Stimulated activated CD8-positive, alpha-beta memory T cell treated with anti-CD3 and anti-CD28 coated beads, Interleukin-4, amount 100 ng/mL, for 48 hours (primary cell): ENCODE measurements around the gene P3H1.
"Not testable (repeated sequence)": the region's sequence is repeated elsewhere in the genome, so short reads cannot be mapped to it uniquely, and the experiment has no call there.

Experiments
- DNase-seq: peaks from one replicate; pipeline ENCODE4 v3.0.0-alpha.2; 2020

Gene P3H1

DNA sequence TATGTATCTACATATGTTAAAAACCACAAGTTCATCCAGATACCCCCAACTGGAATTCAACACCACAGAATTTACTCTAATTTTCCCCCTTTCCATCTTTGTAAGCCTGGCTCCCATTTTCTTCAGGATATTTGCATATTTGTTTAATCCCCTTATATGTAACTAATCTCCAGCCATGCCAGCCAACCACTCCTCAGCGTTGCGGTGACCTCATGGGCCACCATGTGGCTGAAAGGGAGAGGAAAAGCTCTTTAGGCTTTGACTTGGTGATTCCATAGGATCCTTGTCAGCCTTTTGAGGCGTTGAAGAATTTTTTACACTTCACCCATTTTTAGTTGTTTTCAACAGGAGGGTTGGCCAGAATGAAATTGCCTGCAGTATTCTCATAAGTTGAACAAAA, 36.8 kb downstream of the P3H1 start:
- DNase-seq = peak; percentile 22

GRCh38 chr1:42725820-42726219, 41.0 kb downstream of the P3H1 start:
- peak; percentile 8 for DNase-seq

GRCh38 chr1:42723511-42723910, 43.3 kb downstream of the P3H1 start:
- DNase-seq = peak; percentile 24

GRCh38 chr1:42722403-42722802, 44.4 kb downstream of the P3H1 start:
- DNase-seq = not testable (repeated sequence)

DNA sequence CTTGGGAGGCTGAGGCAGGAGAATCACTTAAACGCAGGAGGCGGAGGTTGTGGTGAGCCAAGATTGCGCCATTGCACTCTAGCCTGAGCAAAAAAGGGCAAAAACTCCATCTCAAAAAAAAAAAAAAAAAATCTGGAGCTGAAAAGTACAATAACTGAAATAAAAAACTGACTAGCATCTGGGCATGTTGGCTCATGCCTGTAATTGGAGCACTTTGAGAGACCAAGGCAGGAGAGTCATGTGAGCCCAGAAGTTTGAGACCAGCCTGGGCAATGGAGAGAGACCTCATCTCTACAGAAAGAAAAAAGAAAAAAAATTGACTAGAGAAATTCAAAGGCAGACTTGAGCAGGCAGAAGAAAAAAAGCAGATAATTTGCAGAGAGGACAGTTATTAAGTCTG, 44.9 kb downstream of the P3H1 start:
- DNase-seq = no peak

DNA sequence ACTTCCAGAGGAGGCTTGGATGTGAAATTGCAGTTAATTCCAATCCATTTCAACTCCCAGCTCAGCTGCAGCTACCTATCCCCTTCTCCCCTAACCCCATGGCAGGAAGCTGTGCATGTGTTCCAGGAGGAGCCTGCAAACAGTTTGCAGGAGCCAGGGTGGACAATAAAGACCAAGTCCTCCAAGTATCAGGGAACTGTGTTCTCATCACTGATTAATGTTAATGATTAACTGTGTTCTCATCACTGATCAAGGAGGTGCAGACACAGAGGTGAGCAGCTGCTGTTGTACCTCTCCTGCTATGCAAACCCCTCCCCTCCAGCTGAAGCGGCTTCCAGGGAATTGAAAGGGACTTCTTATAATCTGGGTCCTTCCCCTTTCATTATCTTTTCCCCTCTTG, 46.0 kb downstream of the P3H1 start:
- no peak for DNase-seq

- DNase-seq = not testable (repeated sequence)
These were observed 52.4 kb downstream of the P3H1 start for GRCh38 chr1:42714441-42714840.

- DNase-seq = no peak
These were observed 53.5 kb downstream of the P3H1 start for GRCh38 chr1:42713293-42713692.

- DNase-seq = not testable (repeated sequence)
These were observed 54.0 kb downstream of the P3H1 start for GRCh38 chr1:42712808-42713207.

- DNase-seq = no peak
These were observed 62.9 kb downstream of the P3H1 start for GRCh38 chr1:42703888-42704464.

- no peak for DNase-seq
These were observed 66.8 kb downstream of the P3H1 start for GRCh38 chr1:42700006-42700405.

DNA sequence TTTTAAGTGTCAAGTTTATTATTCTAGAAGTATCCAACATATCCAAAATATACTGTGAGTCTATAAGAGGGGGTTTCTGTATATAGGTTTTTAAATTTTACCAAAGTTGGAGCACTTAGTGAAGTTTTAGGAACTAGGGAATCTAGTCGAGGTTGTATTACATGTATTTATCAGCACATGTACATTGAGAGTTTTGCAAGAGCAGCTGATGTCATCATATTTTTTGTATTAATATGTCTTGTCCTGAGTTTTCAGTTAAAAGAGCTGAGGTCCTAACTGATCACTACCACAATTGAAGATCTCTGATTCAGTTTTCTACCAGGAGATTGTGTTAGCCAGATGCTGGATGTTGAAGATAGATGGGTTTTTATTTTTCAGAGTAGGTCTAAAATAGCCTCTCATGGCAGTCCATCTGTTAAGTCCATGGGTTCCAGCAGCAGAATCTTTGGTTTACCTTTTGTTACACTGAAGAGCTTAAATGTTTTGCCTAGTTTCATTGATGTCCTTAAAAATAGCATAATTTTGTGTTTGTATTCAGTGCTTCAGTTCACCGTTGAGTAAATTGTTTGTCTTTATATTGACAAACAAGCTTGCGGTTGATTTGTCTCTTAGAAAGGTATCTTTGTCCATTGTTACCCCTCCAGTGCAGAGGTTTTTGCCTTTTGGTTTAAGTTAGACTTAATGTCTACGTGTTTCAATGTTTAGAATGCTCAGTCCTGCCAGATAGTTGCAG, 68.6 kb downstream of the P3H1 start:
- DNase-seq = no peak
